Ovary (tissue), 3 donors: Measurements from ENCODE around the gene ALLC.

Source experiments
- EP300 ChIP-seq: sonication (generic); formaldehyde crosslinking; IDR thresholded peaks from one replicate; pipeline ENCODE4 v1.6.1; 2017; ENCODE audit warnings: antibody characterized with exemption
- POLR2A ChIP-seq: fragments of 450-650 bp; IDR thresholded peaks from one replicate; pipeline ENCODE4 v1.6.1; 2017; ENCODE audit warnings: antibody characterized with exemption, mild to moderate bottlenecking, moderate library complexity
- TF ChIP-seq, protein P1 (sequence below), 3 donors: fragments of 450-650 bp in 2 of 3; fragments of 200-600 bp in 1 of 3; IDR thresholded peaks; one replicate each; pipeline versions ENCODE4 v1.5.1 to v1.8.0; 2016 to 2022; ENCODE audit warnings: antibody characterized with exemption in 3 of 3, mild to moderate bottlenecking in 1 of 3
- donor health status: DM: no; HTN: no; CAD: no.

DNA sequence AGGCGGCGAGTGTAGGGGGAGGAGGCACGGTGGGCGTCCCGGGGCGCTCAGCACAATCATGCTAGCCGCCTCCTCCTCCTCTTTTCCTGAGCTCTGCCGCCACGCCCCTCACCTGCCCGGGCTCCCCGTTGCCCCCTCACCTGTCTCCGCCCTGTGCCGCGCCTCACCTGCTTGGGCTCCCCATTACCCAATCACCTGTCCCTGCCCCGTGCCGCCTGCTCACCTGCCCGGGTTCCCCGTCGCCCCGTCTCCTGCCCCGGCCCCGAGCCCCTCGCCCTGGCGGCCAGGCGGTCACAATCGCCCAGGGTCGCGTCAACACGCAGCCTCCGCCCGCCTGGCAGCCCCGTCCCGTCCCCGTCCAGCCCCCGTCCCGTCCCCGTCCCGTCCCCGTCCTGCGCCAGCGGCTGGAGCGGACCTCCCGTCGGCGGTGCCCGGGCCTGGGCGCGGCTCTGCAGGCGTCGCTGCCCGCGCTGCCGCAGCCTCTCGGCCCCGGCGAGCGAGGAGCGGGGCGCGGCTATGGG lies 45.3 kb downstream of the ALLC start, which contains the start of gene DCDC2C:
- TF ChIP-seq, protein P1, sequence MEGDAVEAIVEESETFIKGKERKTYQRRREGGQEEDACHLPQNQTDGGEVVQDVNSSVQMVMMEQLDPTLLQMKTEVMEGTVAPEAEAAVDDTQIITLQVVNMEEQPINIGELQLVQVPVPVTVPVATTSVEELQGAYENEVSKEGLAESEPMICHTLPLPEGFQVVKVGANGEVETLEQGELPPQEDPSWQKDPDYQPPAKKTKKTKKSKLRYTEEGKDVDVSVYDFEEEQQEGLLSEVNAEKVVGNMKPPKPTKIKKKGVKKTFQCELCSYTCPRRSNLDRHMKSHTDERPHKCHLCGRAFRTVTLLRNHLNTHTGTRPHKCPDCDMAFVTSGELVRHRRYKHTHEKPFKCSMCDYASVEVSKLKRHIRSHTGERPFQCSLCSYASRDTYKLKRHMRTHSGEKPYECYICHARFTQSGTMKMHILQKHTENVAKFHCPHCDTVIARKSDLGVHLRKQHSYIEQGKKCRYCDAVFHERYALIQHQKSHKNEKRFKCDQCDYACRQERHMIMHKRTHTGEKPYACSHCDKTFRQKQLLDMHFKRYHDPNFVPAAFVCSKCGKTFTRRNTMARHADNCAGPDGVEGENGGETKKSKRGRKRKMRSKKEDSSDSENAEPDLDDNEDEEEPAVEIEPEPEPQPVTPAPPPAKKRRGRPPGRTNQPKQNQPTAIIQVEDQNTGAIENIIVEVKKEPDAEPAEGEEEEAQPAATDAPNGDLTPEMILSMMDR (IDR thresholded peaks at IDR 0.05): no peak
- TF ChIP-seq POLR2A: no peak
- no peak for TF ChIP-seq EP300
